ENCODE results near the gene PCDH7. TPM values are rescaled to one million over a fixed set of nuclear protein-coding genes. Genes with fewer than 3 reads are reported as not detected.
A peak's percentile ranks its signal among the peaks of the same experiment; 100 is the strongest.

The PCDH7 gene
- not detected in 2 replicates for total RNA-seq

DNA sequence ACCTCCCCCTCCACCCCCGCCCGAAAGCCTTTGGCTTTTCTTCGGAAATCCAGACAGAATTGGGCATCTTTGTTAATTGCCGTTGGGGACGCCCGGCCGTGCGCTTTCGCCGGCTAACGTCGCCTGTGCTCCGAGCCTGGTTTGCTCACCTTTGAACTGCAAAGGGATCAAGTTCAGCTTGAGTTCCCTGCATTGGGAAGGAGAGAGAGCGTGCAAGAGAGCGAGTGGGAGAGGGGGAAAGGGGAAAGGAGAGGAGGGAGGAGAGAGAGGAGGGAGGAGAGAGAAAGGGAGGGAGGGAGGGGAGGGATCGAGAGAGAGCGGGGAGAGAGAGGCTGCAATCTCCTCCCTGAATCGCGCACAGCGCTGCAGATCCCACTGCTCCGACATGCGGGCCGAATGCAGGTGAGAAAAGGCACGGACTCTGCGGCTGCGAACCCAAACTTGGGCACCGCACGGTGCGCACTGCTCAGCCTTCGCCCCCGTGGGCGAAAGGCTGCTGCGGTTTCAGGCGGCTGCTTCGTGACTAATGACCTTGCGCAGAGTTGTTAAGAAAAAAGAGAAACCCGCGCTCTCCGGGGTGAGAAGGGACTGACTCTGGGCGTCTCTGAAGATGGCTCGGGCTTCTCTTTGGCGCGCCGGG lies at the start of gene PCDH7:
PCDH7 (plus strand) TSS at position 349 of the 640 bp plus-strand sequence. CDS start 1,054 bp downstream, outside the sequence.
- Mint-ChIP-seq H3K9me3 (peaks cover 12% of the 10 kb centered on the region), H3K27me3 (peaks cover 58% of the 10 kb centered on the region), H3K4me1 (peaks cover 15% of the 10 kb centered on the region), H3K27ac (peak within 1 kb of the TSS; percentile 86), H3K4me3 (peak within 1 kb of the TSS; percentile 62), H3K36me3 (ENCODE audit: low read depth) (peaks cover 10% of the 10 kb centered on the region)
- DNase-seq: no peak
- intact Hi-C loops (cut with micrococcal nuclease): no loop called here

- Mint-ChIP-seq H3K4me1 (no peaks in the 10 kb centered on the region), H3K9me3 (peaks cover 3% of the 10 kb centered on the region), H3K27me3 (no peaks in the 10 kb centered on the region), H3K27ac (no peak overlapping the region), H3K4me3 (no peak overlapping the region), H3K36me3 (ENCODE audit: low read depth) (no peaks in the 10 kb centered on the region)
- intact Hi-C loops (cut with micrococcal nuclease): no loop called here
- no peak for DNase-seq
Observed at GRCh38 chr4:30671926-30672448, 48.2 kb upstream of the PCDH7 start.

DNA sequence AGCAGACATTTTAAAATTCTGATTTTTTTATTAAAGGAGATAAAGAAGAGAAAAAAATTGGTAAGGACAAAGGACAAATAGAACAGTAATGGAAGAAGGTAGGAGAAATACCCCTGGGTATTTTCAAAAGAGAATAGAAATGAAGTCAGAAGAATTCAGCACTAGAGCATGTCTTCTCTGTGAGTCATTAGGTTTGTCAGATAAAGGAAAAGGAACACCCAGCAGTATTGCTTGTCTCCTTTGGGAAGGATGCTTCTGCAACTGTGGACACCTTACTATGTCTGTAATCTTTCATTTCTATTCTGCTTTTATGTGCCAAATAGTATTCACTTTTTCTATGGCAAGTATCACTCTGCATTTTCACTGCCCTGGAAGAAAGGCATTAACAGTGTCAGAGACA lies 24.0 kb upstream of the PCDH7 start:
- Mint-ChIP-seq H3K9me3 (no peaks in the 10 kb centered on the region), H3K4me3 (no peak overlapping the region), H3K4me1 (no peaks in the 10 kb centered on the region)

DNA sequence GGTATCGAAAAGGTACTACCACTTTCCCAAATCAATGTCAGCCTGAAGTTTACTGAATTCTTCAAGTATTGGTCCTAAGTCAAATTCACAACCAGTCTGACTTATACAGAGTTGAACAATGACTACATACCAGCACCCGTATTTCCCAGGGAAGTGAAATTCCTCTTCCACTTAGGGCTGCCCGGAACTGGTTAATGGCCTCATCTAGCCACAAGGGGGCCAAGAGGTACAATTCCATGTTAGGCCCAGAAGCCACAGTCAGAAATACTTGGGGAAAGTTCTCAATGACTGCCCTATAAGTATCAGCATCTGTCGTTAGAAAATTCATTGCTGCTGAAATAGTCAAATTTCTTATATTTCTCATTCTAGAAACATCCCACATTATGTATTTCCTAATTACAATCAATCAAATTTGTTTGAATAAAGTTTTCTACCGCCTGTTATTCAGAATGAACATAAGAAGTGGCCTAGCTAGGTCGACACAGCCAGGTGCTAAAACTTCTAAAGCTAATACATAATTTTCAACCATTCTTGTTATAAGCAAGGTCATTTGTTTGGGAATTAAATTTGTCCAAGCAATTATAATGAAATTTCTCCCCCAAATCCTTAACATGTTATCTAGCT lies 5.6 kb upstream of the PCDH7 start:
- Mint-ChIP-seq H3K4me1 (peaks cover 11% of the 10 kb centered on the region), H3K27me3 (peaks cover 28% of the 10 kb centered on the region), H3K36me3 (ENCODE audit: low read depth) (peaks cover 6% of the 10 kb centered on the region), H3K27ac (no peak overlapping the region), H3K9me3 (peaks cover 15% of the 10 kb centered on the region), H3K4me3 (no peak overlapping the region)
- intact Hi-C loops (cut with micrococcal nuclease): no loop called here
- no peak for DNase-seq

More for the DNA sequence above, 24.0 kb upstream of the PCDH7 start:
- no peak for DNase-seq
- H3K27ac Mint-ChIP-seq: no peak overlapping the region
- intact Hi-C loops (cut with micrococcal nuclease): no loop called here
- no peaks in the 10 kb centered on the region for H3K36me3 Mint-ChIP-seq (ENCODE audit: low read depth)
- H3K27me3 Mint-ChIP-seq: no peaks in the 10 kb centered on the region

GRCh38 chr4:30716158-30716557 lies 4.0 kb upstream of the PCDH7 start:
- Mint-ChIP-seq H3K27me3 (peaks cover 43% of the 10 kb centered on the region), H3K4me1 (peaks cover 15% of the 10 kb centered on the region), H3K36me3 (ENCODE audit: low read depth) (peaks cover 8% of the 10 kb centered on the region), H3K9me3 (peaks cover 12% of the 10 kb centered on the region), H3K27ac (no peak overlapping the region), H3K4me3 (peak overlapping the region; percentile 58)
- intact Hi-C loops (cut with micrococcal nuclease): no loop called here
- no peak for DNase-seq

DNA sequence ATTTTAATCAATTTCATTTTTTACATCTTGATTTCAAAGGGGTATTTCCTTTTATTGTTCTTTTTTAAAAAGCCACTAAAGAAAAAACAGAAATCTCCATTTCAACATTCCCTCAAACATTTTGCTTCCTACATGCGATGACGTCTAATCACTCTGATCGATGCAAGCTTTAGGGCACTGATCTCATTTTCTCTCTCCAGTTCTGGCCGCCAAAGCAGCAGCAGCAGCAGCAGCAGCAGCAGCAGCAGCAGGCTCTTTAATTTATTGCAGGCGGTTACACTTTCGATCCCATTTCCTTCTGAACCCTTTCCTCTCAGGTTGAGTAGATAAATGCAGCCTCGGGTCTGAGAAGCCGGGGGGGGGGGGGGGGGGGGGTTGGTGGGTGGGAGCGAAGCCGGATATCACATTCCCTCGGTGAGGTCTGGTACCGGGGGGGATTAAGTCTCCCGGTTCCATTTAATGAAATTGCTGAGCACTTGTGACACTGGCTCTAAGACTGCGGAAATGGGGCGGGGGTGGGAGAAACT lies 3.4 kb upstream of the PCDH7 start:
- Mint-ChIP-seq H3K27me3 (peaks cover 44% of the 10 kb centered on the region), H3K27ac (no peak overlapping the region), H3K9me3 (peaks cover 12% of the 10 kb centered on the region), H3K36me3 (ENCODE audit: low read depth) (peaks cover 8% of the 10 kb centered on the region), H3K4me3 (peak overlapping the region; percentile 72), H3K4me1 (peaks cover 15% of the 10 kb centered on the region)
- intact Hi-C loops (cut with micrococcal nuclease): no loop called here
- peak; percentile 62 for DNase-seq

DNA sequence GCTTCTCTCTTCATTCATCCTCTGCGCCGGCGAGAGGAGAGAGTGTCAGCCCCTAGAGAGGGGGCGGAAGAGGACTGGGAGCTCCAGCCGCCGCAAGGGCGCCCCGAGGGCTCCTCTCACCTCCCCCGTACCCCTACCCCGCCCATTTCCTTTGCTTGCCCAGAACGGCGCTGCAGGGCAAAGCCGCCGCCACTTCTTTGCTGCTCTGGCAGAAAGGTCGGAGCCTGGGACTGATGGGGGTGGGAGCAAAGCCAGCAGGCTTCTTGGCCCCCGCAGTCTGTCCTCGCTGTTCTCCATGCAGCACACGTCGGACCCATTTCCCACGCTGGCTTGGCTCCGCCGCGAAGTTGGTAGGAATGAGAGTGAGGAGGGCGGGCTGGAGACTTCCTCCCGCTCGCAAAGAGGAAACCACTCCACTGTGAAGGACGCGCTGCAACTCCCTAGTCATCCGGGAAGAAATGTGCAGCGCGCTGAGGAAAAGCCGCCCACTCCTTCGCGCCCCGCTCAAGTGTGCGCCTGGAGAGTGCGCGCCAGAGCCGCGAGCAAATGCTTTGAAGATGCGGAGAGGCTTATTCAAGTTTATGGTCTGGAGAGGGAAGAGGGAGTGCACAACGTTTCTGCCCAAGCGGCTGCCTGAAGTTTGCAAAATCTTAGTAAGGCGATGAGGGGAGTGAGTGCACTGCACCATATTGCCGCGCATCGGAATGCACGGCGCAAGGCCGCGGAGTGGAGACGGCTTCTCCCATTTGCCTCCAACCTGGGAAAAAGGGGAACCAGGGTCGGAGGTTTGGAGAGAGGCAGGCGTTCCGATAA lies 2.8 kb upstream of the PCDH7 start:
- intact Hi-C loops (cut with micrococcal nuclease): no loop called here
- peaks cover 45% of the 10 kb centered on the region for H3K27me3 Mint-ChIP-seq
- DNase-seq: peak; percentile 71
- peaks cover 15% of the 10 kb centered on the region for H3K4me1 Mint-ChIP-seq
- H3K36me3 Mint-ChIP-seq (ENCODE audit: low read depth): peaks cover 8% of the 10 kb centered on the region
- H3K4me3 Mint-ChIP-seq: peak overlapping the region; percentile 72
- H3K27ac Mint-ChIP-seq: peak overlapping the region; percentile 51
- H3K9me3 Mint-ChIP-seq: peaks cover 12% of the 10 kb centered on the region

GRCh38 chr4:30718021-30718542 lies 2.1 kb upstream of the PCDH7 start:
- DNase-seq: no peak

GRCh38 chr4:30718641-30719453 lies 1.3 kb upstream of the PCDH7 start:
- Mint-ChIP-seq H3K36me3 (ENCODE audit: low read depth) (peaks cover 10% of the 10 kb centered on the region), H3K27me3 (peaks cover 56% of the 10 kb centered on the region), H3K27ac (peak overlapping the region; percentile 65), H3K4me1 (peaks cover 15% of the 10 kb centered on the region), H3K4me3 (peak overlapping the region; percentile 43), H3K9me3 (peaks cover 12% of the 10 kb centered on the region)
- DNase-seq: no peak
- intact Hi-C loops (cut with micrococcal nuclease): no loop called here

More at GRCh38 chr4:30718021-30718542, 2.1 kb upstream of the PCDH7 start:
- Mint-ChIP-seq H3K4me3 (peak overlapping the region; percentile 22), H3K27me3 (peaks cover 51% of the 10 kb centered on the region), H3K27ac (peak overlapping the region; percentile 7), H3K9me3 (peaks cover 12% of the 10 kb centered on the region), H3K4me1 (peaks cover 15% of the 10 kb centered on the region), H3K36me3 (ENCODE audit: low read depth) (peaks cover 8% of the 10 kb centered on the region)
- intact Hi-C loops (cut with micrococcal nuclease): no loop called here

DNA sequence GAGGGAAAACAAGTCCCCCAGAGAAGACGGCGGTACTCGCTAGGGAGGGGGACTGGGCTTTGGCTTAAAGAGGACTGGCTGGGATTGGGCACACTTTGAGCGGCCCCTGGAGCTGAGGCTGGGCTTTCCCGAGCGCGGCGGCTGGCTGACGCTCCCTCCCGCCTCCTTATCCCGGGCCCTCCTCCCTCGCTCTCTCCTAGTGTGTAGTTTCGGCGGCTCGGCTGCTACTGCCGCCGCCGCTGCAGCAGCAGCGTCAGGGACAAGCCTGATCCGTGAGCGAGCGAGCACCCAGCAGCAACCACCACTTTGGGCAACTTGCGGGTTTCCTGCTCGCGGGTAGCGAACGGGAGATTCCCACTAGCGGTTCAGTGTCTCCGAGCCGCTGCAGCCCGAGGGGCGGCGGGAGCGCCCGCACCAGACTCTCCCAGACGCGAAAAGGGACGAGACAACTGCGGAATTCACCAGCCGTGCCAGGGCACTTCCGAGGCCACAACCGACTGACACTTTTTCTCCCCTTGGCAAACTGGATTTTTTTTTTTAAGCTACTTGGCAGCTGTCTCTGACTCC lies 632 bp upstream of the PCDH7 start:
- H3K9me3 Mint-ChIP-seq: peaks cover 12% of the 10 kb centered on the region
- peak overlapping the region; percentile 86 for H3K27ac Mint-ChIP-seq
- peaks cover 58% of the 10 kb centered on the region for H3K27me3 Mint-ChIP-seq
- peaks cover 10% of the 10 kb centered on the region for H3K36me3 Mint-ChIP-seq (ENCODE audit: low read depth)
- H3K4me3 Mint-ChIP-seq: peak overlapping the region; percentile 43
- no peak for DNase-seq
- intact Hi-C loops (cut with micrococcal nuclease): no loop called here
- peaks cover 15% of the 10 kb centered on the region for H3K4me1 Mint-ChIP-seq

GRCh38 chr4:30720661-30721184 lies 554 bp downstream of the PCDH7 start:
- H3K27me3 Mint-ChIP-seq: peaks cover 58% of the 10 kb centered on the region
- H3K36me3 Mint-ChIP-seq (ENCODE audit: low read depth): peaks cover 10% of the 10 kb centered on the region
- H3K9me3 Mint-ChIP-seq: peaks cover 12% of the 10 kb centered on the region
- peak overlapping the region; percentile 34 for H3K4me3 Mint-ChIP-seq
- peaks cover 15% of the 10 kb centered on the region for H3K4me1 Mint-ChIP-seq
- intact Hi-C loops (cut with micrococcal nuclease): no loop called here
- no peak for DNase-seq
- peak overlapping the region; percentile 86 for H3K27ac Mint-ChIP-seq

GRCh38 chr4:30721185-30722091 lies 1.3 kb downstream of the PCDH7 start:
- peaks cover 52% of the 10 kb centered on the region for H3K27me3 Mint-ChIP-seq
- no peak overlapping the region for H3K4me3 Mint-ChIP-seq
- H3K27ac Mint-ChIP-seq: peak overlapping the region; percentile 86
- peaks cover 10% of the 10 kb centered on the region for H3K36me3 Mint-ChIP-seq (ENCODE audit: low read depth)
- H3K9me3 Mint-ChIP-seq: peaks cover 12% of the 10 kb centered on the region
- peak; percentile 57 for DNase-seq
- intact Hi-C loops (cut with micrococcal nuclease): no loop called here
- peaks cover 13% of the 10 kb centered on the region for H3K4me1 Mint-ChIP-seq

All from activated CD4-positive, alpha-beta T cell treated with anti-CD3 and anti-CD28 coated beads, Interleukin-2, amount 10 ng/mL, durations not matched to agents 24 days and 14 days (primary cell).